ENCODE measurements around the gene KRT74.

The KRT74 gene

DNA sequence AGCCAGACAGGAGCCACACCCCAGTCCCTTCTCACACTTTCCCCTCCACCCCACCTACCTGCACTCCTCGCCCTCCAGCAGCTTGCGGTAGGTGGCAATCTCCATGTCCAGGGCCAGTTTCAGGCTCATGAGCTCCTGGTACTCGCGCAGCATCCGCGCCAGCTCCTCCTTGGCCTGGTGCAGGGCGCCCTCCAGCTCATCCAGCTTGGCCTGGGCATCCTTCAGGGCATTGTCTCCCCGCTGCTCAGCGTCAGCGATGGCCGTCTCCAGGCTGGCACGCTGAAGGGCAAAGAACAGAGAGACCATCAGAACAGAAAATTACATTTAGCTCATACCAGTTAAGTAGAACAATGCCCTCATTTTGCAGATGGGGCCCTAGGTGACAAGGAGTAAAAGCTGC is 5.5 kb downstream of the KRT74 start:
- no peak for DNase-seq

DNA sequence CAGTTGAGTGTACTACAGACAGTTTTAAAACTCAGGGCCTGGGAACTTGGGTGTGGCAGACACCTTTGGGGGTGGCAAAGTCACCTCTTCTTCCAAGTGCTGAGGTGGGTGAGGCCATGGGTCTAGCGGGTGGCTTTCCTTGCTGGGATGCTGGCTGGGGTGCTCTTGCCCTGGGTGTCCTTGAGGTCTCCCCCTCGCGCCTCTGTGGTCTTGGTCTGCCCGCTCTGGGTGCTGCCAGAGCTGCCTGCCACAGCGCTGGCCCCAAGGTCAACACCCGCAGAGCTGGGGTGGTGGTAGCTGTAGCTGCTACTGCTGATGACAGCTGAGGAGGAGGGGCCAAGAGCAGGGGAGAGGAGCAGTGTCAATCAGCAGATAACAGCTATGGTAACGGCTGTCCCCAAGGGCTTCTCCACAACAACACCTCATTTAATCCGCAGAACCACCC is 6.8 kb downstream of the KRT74 start:
- DNase-seq, result peak; percentile 35

DNA sequence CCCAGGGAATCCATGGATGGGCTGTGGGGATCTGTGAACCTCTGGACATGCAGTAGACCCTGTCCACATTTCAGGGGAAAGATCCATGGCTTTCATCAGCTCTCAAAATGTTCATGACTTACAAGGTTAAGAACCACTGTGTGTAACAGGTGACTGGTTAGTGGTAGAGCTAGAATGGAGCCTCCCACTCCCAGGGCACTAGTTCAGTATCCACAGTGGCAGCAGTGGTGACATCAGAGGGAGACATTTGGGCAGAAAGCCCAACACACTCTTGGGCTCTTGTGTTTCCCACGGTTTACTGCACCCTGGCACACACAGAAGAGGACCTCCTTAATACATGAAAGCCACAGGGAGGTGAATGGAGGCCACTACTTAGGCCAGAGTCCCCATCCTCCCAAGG is 9.1 kb downstream of the KRT74 start:
- no peak for DNase-seq

DNA sequence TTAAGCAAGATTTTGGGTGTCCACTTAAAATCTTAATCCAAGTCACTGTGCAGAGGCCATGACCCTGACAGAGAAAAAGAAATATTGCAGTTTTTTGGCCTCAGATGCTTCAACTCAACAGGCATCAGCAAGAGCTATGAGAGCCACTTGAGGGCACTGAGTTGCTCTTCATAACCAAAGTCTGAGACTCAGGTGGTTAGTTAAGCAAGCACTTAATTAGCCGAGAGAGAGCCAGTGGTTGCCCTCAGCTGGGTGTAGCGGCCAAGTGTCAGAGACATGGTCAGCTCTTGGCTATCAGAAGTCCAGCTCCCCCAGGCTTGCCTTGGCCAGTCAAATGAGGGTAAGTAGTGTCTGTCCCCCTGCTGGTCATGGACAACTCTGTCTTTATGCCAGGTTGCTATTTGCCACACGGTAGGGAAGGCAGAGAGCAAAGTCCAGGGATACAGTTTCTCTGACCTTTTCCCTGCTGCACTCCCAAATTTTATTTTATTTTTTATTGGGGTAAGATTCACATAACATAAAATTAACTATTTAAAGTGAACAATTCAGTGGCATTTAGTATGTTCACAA is 11.7 kb downstream of the KRT74 start:
- no peak for DNase-seq

DNA sequence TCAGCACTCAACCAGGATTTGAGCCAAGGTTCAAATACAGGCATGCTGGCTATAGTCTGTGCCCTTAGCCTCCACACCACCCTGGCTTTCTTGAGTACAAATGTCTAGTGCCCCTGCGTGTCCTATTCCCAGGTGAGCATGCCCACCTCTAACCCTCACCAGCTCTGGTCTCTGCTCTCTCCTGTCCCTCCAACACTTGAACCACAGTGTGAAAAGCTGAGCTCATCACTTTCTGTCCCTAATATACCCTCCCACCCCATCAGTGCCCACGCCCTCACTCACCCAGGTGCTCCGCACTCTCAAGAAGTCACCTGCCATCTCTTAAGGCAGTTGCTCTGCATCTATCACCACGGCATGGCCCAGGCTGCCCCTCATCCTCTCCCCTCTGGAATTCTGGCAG is 13.7 kb downstream of the KRT74 start:
- no peak for DNase-seq

DNA sequence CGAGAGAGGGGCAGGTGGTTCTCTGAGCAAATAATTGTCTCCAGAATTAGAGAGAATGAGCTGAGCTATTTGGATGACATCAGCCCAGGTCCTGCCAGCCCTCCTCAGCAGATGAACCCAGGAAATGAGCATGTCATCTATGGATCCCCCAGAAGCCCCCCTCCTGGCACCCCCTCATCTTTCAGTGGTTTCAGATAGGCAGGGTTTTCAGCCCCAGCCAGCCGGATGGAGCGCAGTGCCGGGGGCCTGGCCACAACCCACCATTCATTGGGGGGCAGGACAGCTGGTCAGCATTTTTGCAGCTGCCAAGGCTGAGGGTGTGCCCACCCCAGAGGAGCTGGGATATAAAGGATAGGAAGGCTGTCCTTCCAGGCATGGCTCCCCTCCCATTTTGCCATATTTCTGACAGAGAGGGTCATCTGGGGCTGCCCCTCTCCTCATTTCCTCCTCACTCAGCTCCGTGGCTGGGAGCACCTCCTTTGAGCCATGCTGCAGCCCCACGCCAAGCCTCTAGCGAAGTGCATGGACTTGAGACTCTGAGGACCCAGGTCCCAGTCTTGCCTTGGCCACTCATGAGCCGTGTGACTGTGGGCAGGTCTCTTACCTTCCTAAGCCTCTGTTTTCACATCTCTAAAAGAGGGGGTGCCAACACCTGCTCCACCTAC is 14.7 kb downstream of the KRT74 start:
- DNase-seq, result no peak

DNA sequence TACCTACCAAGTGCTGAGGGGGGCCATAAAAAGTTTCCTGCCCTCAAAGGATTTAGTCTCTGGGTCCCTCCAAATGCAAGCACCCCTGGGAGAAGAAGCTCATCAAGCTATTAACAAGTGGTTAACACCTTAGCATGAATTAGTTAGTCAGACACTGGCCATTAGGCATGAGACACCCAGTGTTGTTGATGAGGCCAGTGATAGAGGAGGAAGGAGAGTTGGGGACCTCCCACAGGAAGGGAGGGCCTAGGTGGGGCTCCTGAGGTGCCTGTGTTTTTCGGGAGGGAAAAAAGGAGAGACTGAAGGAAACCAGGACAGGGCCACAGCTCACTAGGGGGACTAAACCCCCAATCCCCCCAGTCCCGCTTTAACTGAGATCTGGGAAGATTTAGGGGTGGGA is 16.2 kb downstream of the KRT74 start:
- no peak for DNase-seq

DNA sequence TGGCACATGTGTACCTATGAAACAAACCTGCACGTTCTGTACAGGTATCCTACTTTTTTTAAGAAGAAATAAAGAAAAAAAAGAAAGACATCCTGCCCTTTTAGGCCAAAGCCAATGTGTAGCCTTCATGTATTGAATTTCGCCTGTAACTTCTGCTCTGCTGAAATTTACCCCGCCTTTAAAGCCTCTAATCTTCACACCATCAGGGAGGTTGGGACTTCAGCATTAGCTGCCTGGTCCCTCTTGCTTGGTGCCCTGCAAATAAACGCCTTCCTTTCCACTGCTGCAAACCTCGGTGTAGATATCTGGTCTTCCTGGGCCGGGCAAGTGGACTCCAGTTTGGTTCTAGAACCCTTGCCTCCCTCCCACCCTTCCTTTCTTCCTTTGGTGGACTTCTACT is 18.1 kb downstream of the KRT74 start:
- DNase-seq, result no peak

DNA sequence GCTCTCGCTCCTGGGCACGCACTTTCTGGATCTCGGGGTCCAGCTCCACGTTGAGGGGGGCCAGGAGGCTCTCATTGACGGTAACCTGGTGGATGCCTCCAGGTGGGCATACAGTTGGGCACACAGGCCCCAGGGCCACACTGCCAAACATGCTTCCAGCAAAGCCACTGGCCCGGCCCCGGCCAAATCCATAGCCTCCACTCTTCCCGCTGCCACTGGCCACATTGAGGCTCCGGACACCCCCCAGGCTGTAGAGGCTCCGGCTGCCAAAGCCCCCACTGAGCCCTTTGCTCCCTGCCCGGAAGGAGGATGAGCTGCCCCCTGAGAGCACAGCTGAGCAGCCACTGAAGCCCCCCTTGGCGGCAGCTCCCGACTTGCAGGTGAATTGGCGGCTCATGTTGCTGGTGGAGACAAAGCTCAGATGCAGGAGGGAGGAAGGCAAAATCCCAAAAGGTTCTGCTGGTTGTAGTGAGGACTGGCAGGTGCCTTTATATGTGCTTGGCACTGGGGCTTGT is 20.9 kb downstream of the KRT74 start, which contains the start of gene KRT71:
Gene KRT71 (minus strand): TSS at position 465 of the 515 bp plus-strand sequence. CDS start 68 bp downstream, at position 397.
- no peak for DNase-seq

DNA sequence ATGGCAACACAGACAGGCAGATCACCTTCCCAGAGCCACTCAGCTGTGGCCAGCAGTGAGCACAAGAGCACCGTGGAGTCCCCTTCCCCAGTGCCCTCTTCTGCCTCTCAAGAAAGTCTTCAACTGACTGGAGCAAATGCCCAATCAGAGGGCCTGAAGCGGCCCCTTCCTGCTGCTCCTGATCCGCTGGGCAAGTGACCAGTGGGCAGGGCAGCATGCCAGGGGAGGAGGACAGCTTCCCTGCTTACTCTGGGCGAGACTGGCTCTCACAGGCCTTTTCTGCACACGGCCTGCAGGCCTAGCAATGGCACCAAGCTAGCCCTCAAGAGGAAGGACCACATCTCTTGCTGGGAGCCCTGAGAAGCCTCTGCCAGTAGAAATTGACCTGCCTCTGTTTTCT is 21.6 kb downstream of the KRT74 start:
- no peak for DNase-seq

DNA sequence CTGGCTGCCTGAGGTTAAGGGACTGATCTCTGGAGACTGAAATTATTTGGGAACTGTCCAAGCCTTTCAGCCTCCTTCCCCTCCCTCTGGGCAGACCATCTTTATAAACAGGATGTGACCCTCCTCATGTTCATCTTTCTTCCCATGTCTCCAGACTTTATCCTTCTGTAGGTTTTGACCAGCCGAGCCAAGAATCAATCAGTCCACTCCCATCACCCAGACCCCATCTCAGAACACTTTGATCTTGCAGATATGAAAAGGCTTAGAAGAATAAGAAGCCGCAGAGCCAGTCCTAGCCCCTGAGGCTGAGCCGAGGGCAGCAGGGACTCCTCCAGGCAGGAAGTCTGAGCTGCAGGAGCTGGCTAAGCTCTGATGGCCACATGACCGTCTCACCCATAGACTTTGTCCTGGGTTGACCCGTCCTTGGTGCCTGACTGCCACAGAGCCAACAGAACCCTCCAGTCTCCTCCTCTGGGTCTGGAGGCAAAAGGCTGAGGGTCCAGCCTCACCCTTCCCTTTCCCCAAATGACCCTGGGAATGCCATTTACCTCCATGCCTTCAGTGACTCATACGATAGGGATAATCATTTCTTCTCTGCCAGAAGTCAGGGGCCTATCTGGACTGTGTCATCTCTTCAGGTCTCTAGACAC is 22.3 kb downstream of the KRT74 start:
- DNase-seq, result no peak

DNA sequence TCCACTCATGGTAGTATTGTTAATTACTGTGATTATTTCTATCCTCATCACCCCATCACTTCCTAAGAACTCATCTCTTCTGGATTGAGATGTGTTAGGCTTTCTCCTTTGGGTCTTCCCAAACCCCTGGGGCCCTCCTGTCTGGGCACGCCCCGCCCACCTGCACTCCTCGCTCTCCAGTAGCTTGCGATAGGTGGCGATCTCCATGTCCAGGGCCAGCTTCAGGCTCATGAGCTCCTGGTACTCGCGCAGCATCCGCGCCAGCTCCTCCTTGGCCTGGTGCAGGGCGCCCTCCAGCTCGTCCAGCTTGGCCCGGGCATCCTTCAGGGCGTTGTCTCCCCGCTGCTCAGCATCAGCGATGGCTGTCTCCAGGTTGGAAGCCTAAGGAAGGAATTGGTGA is 27.5 kb downstream of the KRT74 start:
- no peak for DNase-seq

DNA sequence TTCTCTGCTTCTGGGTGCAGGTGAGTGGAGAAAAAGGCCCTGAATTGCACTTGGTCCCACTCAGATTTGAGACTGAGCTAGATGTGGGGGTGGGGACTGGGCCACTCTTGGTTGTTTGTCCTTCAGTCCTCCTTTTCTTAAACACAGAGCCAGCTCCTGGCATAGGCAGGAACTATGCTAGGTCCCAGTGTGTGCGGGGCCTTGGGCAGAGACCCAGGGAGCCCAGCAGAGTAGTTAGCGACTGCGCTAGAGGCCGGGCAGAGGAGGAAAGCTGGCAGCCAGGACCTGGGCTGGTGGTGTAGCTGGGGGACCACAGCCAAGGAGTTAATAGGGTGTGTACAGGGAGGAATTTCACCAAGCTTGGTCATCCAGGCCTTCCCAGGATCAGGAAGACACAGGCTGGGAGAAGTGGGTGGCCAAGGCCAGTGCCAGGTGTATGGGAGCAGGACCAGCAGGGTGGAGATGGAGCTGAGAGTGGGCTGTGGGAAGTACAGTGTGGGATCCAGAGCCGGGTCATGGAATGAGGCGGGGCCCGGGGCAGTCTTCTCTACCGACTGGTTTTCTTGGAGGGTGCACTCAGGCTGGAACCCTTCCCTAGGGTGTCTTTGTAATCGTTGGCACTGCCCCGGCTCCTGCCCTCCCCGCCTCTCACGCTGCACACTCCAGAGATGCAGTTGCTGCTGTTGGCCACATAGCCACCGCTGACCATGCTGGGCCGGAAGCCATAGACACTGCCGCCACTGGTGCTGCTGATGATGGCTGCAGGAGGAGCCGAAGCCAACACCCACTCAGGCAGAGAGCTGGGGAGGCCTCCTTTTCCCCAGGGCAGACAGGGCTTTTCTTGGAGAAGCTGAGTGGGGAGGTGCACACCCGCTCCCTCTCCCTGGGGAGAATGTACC is 29.4 kb downstream of the KRT74 start:
- no peak for DNase-seq

DNA sequence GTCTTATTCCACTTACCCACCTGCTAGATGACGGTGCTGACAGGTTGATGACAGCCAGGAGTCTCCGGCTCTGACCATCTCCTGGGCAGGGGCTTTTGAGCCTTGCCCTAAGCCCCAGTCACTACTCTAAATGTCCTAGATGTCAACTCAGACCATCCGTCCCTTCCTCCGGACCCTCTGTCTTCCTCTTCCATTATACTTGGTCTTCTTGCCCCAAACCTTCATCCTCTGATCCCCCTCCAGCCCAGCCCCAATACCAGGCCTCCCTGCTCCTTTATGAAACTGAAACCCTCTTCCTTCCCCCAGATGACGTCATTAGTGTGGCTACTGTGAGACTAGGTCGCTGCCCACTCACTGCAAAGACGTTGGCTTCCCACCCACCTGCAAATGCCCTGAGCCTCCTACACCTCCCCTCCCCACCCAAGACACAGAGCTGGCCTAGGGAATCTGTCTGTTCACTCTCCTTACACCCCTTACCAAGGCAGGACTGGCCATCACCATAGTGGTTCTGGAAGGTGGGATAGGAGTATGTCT is 30.8 kb downstream of the KRT74 start:
- DNase-seq, result no peak

DNA sequence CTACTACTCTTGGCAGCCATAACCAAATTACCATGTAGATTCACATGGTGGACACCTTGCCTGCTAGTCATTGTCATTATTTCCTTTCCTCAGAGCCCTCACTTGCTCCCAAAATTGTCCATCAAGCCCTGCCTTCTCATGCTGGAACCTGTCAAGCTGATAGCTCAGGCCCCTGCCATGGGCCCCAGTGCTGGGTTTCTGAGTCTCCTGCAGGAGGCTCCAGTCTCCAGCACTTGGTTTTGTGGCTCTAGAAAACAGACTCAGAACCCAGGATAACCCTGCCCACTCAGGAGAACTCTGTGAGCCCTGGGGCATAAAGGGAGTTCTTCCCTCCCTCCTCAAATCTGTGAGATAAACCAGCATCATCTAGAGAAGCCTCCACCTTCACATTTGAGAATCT is 31.5 kb downstream of the KRT74 start:
- no peak for DNase-seq

DNA sequence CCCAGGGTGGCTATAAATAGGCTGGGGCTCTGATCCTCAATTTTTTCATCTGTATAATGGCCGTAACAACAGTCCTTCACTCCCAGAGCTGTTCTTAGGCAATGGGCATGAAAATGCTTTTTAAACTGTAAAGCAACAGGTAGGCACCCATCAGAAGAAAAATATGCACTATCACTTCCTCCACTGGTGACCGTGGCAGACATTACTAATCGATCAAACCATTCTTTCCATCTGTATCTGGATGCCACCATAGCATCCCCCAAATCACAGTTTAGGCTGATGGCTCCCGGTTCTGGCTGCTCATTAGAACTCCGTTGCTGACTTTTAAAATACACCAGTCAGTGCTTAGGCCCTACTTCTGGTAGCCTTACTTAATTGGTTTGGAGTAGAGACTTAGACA is 31.9 kb downstream of the KRT74 start:
- no peak for DNase-seq

DNA sequence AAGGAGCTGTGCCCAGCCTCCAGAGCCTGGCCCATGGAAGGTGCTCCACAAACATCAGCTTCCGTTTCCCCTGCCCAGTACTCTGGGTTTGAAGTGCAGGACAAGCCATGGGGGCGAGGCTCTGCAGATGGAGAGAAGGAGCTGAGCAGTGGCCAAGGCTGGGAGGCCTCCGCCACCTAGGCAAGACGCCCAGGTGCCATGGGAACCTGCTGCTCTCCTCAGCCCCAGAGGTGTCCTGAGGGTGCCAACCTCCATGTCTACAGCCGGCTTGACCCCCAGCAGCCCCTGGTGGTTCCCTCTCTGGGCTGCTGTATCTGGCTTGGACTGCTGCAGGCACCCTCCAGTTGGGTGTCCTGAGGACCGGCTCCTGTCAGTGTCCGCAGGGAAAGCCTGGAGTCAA is 33.1 kb downstream of the KRT74 start:
- DNase-seq, result no peak

DNA sequence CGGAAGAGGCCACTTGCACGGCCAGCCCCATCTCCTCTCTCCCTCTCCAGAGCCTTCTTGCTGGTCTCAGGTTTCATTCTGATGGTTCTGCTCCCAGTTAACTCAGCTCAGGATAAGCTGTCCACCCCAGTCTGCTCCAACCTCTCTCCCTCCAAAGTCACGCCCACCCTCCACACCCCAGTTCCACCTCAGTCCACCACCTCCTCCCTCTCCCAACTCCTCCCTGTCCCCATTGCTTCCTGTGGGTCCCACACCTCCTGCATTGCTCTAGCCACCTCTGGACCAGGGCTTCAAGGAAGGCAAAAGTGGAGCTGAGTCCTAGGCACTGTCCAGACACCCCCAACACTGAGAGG is 33.8 kb downstream of the KRT74 start:
- no peak for DNase-seq

DNA sequence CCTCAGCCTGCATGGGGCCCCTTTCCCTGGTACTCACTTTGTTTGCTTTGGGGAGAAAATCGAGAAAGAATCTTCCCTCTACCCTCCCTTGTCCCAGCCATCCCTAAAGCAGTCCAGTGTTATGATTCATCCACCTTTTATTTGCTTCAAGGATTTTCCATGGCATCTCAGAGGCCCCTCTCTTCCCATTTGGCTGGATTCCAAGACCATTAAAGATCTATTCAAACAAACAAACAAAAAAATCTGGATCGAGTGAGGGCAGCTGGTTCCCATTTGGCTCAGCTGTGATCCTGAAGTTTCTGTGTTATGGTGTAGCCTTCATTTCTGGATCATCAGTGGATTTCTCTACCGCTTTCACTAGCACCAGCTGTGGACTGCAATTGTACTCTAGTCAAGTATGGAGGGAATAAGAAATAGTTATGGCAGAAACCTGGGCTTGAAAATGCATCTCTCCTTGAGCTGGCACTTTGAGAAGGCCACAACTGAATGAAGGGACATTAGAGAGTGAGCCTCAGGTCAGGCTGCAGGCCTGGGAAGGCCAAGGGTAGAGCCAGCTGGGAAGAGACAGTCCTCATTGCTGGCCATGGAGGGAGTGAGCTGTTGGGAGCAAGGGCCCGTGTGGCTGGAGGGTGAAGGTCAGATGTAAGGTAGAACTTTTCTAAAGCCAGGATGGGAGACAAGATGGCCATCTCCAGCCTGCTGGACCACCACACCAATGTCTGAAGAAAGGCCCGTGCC is 34.4 kb downstream of the KRT74 start:
- DNase-seq, result no peak

DNA sequence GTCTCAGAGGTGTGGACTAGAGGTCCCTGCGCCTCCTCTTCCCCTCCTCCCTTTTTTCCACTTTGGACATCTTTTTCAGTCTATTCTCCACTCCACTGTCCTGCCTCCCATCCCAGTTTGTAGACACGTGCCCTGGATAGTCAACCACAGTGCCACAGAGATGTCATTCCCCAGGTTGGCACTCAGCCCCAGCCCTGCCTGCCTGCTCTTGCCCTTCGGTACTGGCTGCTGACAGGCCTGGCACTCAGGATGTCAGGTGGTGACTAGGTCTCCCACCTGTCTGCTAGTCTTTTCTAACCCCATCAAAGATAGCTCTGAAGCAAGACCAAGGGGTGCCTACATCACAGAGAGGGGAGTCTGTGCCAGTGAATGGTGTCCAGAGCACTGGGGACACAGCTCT is 36.5 kb downstream of the KRT74 start:
- DNase-seq, result no peak

DNA sequence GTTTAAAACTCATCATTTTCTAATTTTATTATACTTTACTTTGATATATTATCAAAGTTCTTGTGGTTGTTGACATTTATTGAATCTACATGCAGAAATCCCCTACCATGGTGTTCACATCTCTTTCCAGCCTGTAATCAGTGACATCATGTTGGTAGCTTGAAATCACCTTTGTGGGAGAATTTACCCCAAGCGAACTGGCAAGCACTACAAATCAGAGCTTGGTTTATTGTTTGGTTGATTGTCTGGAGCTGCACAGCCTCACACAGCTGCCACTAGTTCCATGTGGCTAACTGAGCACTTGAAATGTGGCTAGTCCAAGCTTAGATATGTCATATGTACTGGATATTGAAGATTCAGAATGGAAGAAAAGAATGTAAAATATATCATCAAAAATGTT is 38.1 kb downstream of the KRT74 start:
- no peak for DNase-seq

DNA sequence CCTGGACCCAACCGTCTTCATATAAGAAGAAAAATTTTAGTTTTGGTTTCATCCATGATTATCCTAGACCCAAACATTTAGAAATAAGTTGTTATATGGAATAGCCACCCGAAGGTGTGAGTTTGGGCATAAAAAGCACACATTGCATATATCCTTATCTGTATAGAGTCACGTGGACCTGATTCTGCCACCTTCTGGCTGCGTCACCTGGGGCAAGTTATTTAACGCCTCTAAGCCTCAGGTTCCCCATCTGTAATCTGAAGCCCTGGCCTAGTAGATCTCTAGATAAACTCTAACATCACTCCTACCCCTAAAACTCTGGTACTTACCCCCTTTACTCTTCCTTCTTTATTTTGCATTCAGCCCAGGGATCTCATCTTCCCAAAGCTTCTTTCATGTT is 39.2 kb downstream of the KRT74 start:
- no peak for DNase-seq
